Memory B cell (primary cell): ENCODE measurements around the gene ZDHHC24.
"Not testable (repeated sequence)": the region's sequence is repeated elsewhere in the genome, so short reads cannot be mapped to it uniquely, and the experiment has no call there.

ENCODE experiments used
- ATAC-seq: fragments of 150-1000 bp; cut with Tn5 transposase; 2 replicates; pipeline ENCODE4 v1.10.0; 2021; ENCODE audit warnings: low read depth, mild to moderate bottlenecking, moderate library complexity
- DNase-seq, 2 donors: peaks; one replicate each; pipeline ENCODE4 v3.0.0; 2022; ENCODE audit warnings: low spot score in 2 of 2
- H3K27ac Mint-ChIP-seq: one replicate; pipeline ENCODE4 v1.8.0; 2022; ENCODE audit warnings: mild to moderate bottlenecking, moderate library complexity, mixed read lengths
- H3K27me3 Mint-ChIP-seq: one replicate; pipeline ENCODE4 v1.8.0; 2022; ENCODE audit warnings: mixed read lengths
- H3K36me3 Mint-ChIP-seq: one replicate; pipeline ENCODE4 v1.8.0; 2022; ENCODE audit warnings: mild to moderate bottlenecking, mixed read lengths
- H3K4me1 Mint-ChIP-seq: one replicate; pipeline ENCODE4 v1.8.0; 2022; ENCODE audit warnings: mixed read lengths
- H3K4me3 Mint-ChIP-seq: one replicate; pipeline ENCODE4 v1.8.0; 2022; ENCODE audit warnings: mild to moderate bottlenecking, moderate library complexity, mixed read lengths
- H3K9me3 Mint-ChIP-seq: one replicate; pipeline ENCODE4 v1.8.0; 2022; ENCODE audit warnings: mixed read lengths

Gene ZDHHC24

GRCh38 chr11:66545701-66546367 is at the start of gene ZDHHC24:
Gene ZDHHC24 (minus strand): TSS chr11:66546048. CDS start chr11:66546003, 45 bp downstream.
- H3K9me3 Mint-ChIP-seq = no peaks in the 10 kb centered on the region
- H3K36me3 Mint-ChIP-seq = peaks cover 14% of the 10 kb centered on the region
- peak; percentile 82 to 85 for DNase-seq
- peak within 1 kb of the TSS; percentile 77 for H3K27ac Mint-ChIP-seq
- H3K4me1 Mint-ChIP-seq = peaks cover 24% of the 10 kb centered on the region
- H3K4me3 Mint-ChIP-seq = peak within 1 kb of the TSS; percentile 86
- peak; percentile 77 for ATAC-seq
- no peaks in the 10 kb centered on the region for H3K27me3 Mint-ChIP-seq

GRCh38 chr11:66595245-66595904 is 49.5 kb upstream of the ZDHHC24 start:
- no peaks in the 10 kb centered on the region for H3K9me3 Mint-ChIP-seq
- peak overlapping the region; percentile 56 for H3K4me3 Mint-ChIP-seq
- H3K36me3 Mint-ChIP-seq = no peaks in the 10 kb centered on the region
- ATAC-seq = no peak
- H3K27ac Mint-ChIP-seq = peak overlapping the region; percentile 95
- DNase-seq = no peak
- peaks cover 23% of the 10 kb centered on the region for H3K4me1 Mint-ChIP-seq
- no peaks in the 10 kb centered on the region for H3K27me3 Mint-ChIP-seq

GRCh38 chr11:66593650-66594049 is 47.8 kb upstream of the ZDHHC24 start:
- Mint-ChIP-seq H3K4me1 (peaks cover 22% of the 10 kb centered on the region), H3K36me3 (no peaks in the 10 kb centered on the region), H3K9me3 (no peaks in the 10 kb centered on the region), H3K27ac (peak overlapping the region; percentile 95), H3K4me3 (peak overlapping the region; percentile 99), H3K27me3 (no peaks in the 10 kb centered on the region)
- DNase-seq (no peak), ATAC-seq (no peak)

GRCh38 chr11:66593303-66593635 is 47.4 kb upstream of the ZDHHC24 start:
- H3K36me3 Mint-ChIP-seq = no peaks in the 10 kb centered on the region
- no peaks in the 10 kb centered on the region for H3K9me3 Mint-ChIP-seq
- no peaks in the 10 kb centered on the region for H3K27me3 Mint-ChIP-seq
- peaks cover 22% of the 10 kb centered on the region for H3K4me1 Mint-ChIP-seq
- peak overlapping the region; percentile 95 for H3K27ac Mint-ChIP-seq
- peak overlapping the region; percentile 99 for H3K4me3 Mint-ChIP-seq
- no peak for ATAC-seq
- no peak for DNase-seq

GRCh38 chr11:66592457-66593302 is 46.8 kb upstream of the ZDHHC24 start, which contains the start of the genes CCDC87 and CCS:
Gene CCDC87 (minus strand): TSS chr11:66593063. CDS start chr11:66593015, 48 bp downstream.
Gene CCS (plus strand): TSS chr11:66593185. CDS start chr11:66593262, 77 bp downstream.
- peak within 1 kb of the TSS; percentile 99 for H3K4me3 Mint-ChIP-seq
- DNase-seq (peak; percentile 94 to 97), ATAC-seq (peak; percentile 95)
- H3K27ac Mint-ChIP-seq = peak within 1 kb of the TSS; percentile 95
- no peaks in the 10 kb centered on the region for H3K27me3 Mint-ChIP-seq
- no peaks in the 10 kb centered on the region for H3K9me3 Mint-ChIP-seq
- peaks cover 22% of the 10 kb centered on the region for H3K4me1 Mint-ChIP-seq
- no peaks in the 10 kb centered on the region for H3K36me3 Mint-ChIP-seq

- no peak overlapping the region for H3K27ac Mint-ChIP-seq
Observed at GRCh38 chr11:66591175-66591574, 45.3 kb upstream of the ZDHHC24 start.

GRCh38 chr11:66589996-66590675 is 44.3 kb upstream of the ZDHHC24 start:
- no peaks in the 10 kb centered on the region for H3K9me3 Mint-ChIP-seq
- no peaks in the 10 kb centered on the region for H3K27me3 Mint-ChIP-seq
- ATAC-seq (no peak), DNase-seq (no peak)
- H3K4me1 Mint-ChIP-seq = peaks cover 14% of the 10 kb centered on the region
- H3K27ac Mint-ChIP-seq = no peak overlapping the region
- H3K4me3 Mint-ChIP-seq = no peak overlapping the region
- no peaks in the 10 kb centered on the region for H3K36me3 Mint-ChIP-seq

More at GRCh38 chr11:66591175-66591574, 45.3 kb upstream of the ZDHHC24 start:
- no peaks in the 10 kb centered on the region for H3K27me3 Mint-ChIP-seq
- no peaks in the 10 kb centered on the region for H3K36me3 Mint-ChIP-seq
- DNase-seq (no peak), ATAC-seq (no peak)
- no peaks in the 10 kb centered on the region for H3K9me3 Mint-ChIP-seq
- no peak overlapping the region for H3K4me3 Mint-ChIP-seq
- peaks cover 22% of the 10 kb centered on the region for H3K4me1 Mint-ChIP-seq

- H3K4me3 Mint-ChIP-seq, H3K36me3 Mint-ChIP-seq, H3K27me3 Mint-ChIP-seq, H3K27ac Mint-ChIP-seq, DNase-seq, H3K9me3 Mint-ChIP-seq, H3K4me1 Mint-ChIP-seq, ATAC-seq: not testable (repeated sequence)
Observed at GRCh38 chr11:66589315-66589714, 43.5 kb upstream of the ZDHHC24 start.

GRCh38 chr11:66586136-66586535 is 40.3 kb upstream of the ZDHHC24 start:
- no peaks in the 10 kb centered on the region for H3K4me1 Mint-ChIP-seq
- no peak for DNase-seq
- no peak overlapping the region for H3K27ac Mint-ChIP-seq
- H3K27me3 Mint-ChIP-seq = no peaks in the 10 kb centered on the region
- peaks cover 1% of the 10 kb centered on the region for H3K36me3 Mint-ChIP-seq
- peaks cover 6% of the 10 kb centered on the region for H3K9me3 Mint-ChIP-seq
- no peak overlapping the region for H3K4me3 Mint-ChIP-seq
- ATAC-seq = no peak

- H3K27ac Mint-ChIP-seq, H3K9me3 Mint-ChIP-seq, H3K27me3 Mint-ChIP-seq, H3K4me3 Mint-ChIP-seq, H3K36me3 Mint-ChIP-seq, DNase-seq, ATAC-seq, H3K4me1 Mint-ChIP-seq: not testable (repeated sequence)
Observed at GRCh38 chr11:66585447-66585846, 39.6 kb upstream of the ZDHHC24 start.

- not testable (repeated sequence) for H3K27me3 Mint-ChIP-seq, H3K36me3 Mint-ChIP-seq, DNase-seq, H3K4me1 Mint-ChIP-seq, H3K27ac Mint-ChIP-seq, H3K9me3 Mint-ChIP-seq, ATAC-seq, H3K4me3 Mint-ChIP-seq
Observed at GRCh38 chr11:66582565-66583147, 36.8 kb upstream of the ZDHHC24 start.

- H3K4me1 Mint-ChIP-seq = peaks cover 8% of the 10 kb centered on the region
- DNase-seq (no peak), ATAC-seq (no peak)
- peaks cover 2% of the 10 kb centered on the region for H3K27me3 Mint-ChIP-seq
- peaks cover 6% of the 10 kb centered on the region for H3K9me3 Mint-ChIP-seq
- peaks cover 1% of the 10 kb centered on the region for H3K36me3 Mint-ChIP-seq
- H3K4me3 Mint-ChIP-seq = no peak overlapping the region
- H3K27ac Mint-ChIP-seq = no peak overlapping the region
Observed at GRCh38 chr11:66581261-66581660, 35.4 kb upstream of the ZDHHC24 start.

GRCh38 chr11:66580803-66581202 is 35.0 kb upstream of the ZDHHC24 start:
- peaks cover 6% of the 10 kb centered on the region for H3K9me3 Mint-ChIP-seq
- H3K27me3 Mint-ChIP-seq = peaks cover 4% of the 10 kb centered on the region
- H3K4me1 Mint-ChIP-seq = peaks cover 8% of the 10 kb centered on the region
- peaks cover 1% of the 10 kb centered on the region for H3K36me3 Mint-ChIP-seq
- DNase-seq = no peak
- no peak overlapping the region for H3K27ac Mint-ChIP-seq
- H3K4me3 Mint-ChIP-seq = no peak overlapping the region
- ATAC-seq = no peak
